ENCODE data around the gene CCDC71.

Gene CCDC71

GRCh38 chr3:49161808-49162530 lies 4.2 kb downstream of the CCDC71 start:
- H3K27me3 ChIP-seq (ENCODE audit: low read length), result no peaks in the 10 kb centered on the region
- no peak overlapping the region for H3K9ac ChIP-seq (ENCODE audit: low read length)
- no peak overlapping the region for H3K27ac ChIP-seq (ENCODE audit: low read depth, low read length)
- peaks cover 16% of the 10 kb centered on the region for H3K79me2 ChIP-seq (ENCODE audit: insufficient read depth, low read length)
- H3K36me3 ChIP-seq (ENCODE audit: low read length), result no peaks in the 10 kb centered on the region
- no peak overlapping the region for H3K4me3 ChIP-seq (ENCODE audit: insufficient read depth, low read length, poor library complexity, severe bottlenecking)
- no peaks in the 10 kb centered on the region for H4K20me1 ChIP-seq (ENCODE audit: low read depth, low read length)
- H3K9me3 ChIP-seq (ENCODE audit: insufficient read depth, low read length), result no peaks in the 10 kb centered on the region
- no peak overlapping the region for H3K4me2 ChIP-seq (ENCODE audit: low read depth, low read length, poor library complexity, severe bottlenecking)
- H2AFZ ChIP-seq (ENCODE audit: low read depth, low read length, severe bottlenecking), result no peak overlapping the region
- H3F3A ChIP-seq (ENCODE audit: insufficient read depth), result no peaks in the 10 kb centered on the region
- H3K9me2 ChIP-seq (replicated peaks; ENCODE audit: insufficient read depth, low read length), result no peaks in the 10 kb centered on the region
- no peak for TF ChIP-seq EZH2phosphoT487 (conservative IDR thresholded peaks at IDR 0.05; ENCODE audit: low read length)
- no peak for TF ChIP-seq CTCF (IDR thresholded peaks at IDR 0.05; ENCODE audit: insufficient read depth, low read length, poor library complexity, severe bottlenecking)

GRCh38 chr3:49161197-49161596 lies 4.9 kb downstream of the CCDC71 start:
- Histone ChIP-seq H3F3A (ENCODE audit: insufficient read depth) (no peaks in the 10 kb centered on the region), H3K79me2 (ENCODE audit: insufficient read depth, low read length) (peaks cover 16% of the 10 kb centered on the region), H2AFZ (ENCODE audit: low read depth, low read length, severe bottlenecking) (no peak overlapping the region), H3K27ac (ENCODE audit: low read depth, low read length) (no peak overlapping the region), H4K20me1 (ENCODE audit: low read depth, low read length) (no peaks in the 10 kb centered on the region), H3K9me3 (ENCODE audit: insufficient read depth, low read length) (no peaks in the 10 kb centered on the region), H3K27me3 (ENCODE audit: low read length) (no peaks in the 10 kb centered on the region), H3K4me2 (ENCODE audit: low read depth, low read length, poor library complexity, severe bottlenecking) (no peak overlapping the region), H3K9me2 (replicated peaks; ENCODE audit: insufficient read depth, low read length) (no peaks in the 10 kb centered on the region), H3K9ac (ENCODE audit: low read length) (no peak overlapping the region), H3K4me3 (ENCODE audit: insufficient read depth, low read length, poor library complexity, severe bottlenecking) (no peak overlapping the region), H3K36me3 (ENCODE audit: low read length) (no peaks in the 10 kb centered on the region)
- TF ChIP-seq CTCF (IDR thresholded peaks at IDR 0.05; ENCODE audit: insufficient read depth, low read length, poor library complexity, severe bottlenecking) (no peak), EZH2phosphoT487 (conservative IDR thresholded peaks at IDR 0.05; ENCODE audit: low read length) (no peak)

DNA sequence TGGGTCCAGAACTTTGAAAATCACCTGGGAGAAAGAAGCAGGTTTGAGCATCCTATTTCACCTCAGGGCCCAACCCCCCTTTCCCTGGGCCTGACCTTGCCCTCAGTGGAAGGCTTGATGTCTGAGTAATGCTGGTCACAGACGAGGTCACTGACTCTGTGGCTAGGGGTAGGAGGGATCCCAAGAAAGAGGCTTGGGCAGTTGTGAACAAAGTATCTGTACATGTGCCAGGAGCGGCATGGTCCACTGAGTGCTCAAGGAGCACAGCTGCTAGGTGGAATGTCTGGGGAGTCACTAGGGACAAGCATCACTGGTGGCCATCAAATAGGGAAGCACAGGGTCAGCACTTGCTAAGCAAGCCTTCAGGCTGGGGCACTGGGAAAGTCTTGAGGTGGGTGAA lies 7.3 kb downstream of the CCDC71 start:
- Histone ChIP-seq H4K20me1 (ENCODE audit: low read depth, low read length) (no peaks in the 10 kb centered on the region), H2AFZ (ENCODE audit: low read depth, low read length, severe bottlenecking) (no peak overlapping the region), H3F3A (ENCODE audit: insufficient read depth) (no peaks in the 10 kb centered on the region), H3K9me3 (ENCODE audit: insufficient read depth, low read length) (no peaks in the 10 kb centered on the region), H3K4me3 (ENCODE audit: insufficient read depth, low read length, poor library complexity, severe bottlenecking) (no peak overlapping the region), H3K9ac (ENCODE audit: low read length) (no peak overlapping the region), H3K4me2 (ENCODE audit: low read depth, low read length, poor library complexity, severe bottlenecking) (no peak overlapping the region), H3K27ac (ENCODE audit: low read depth, low read length) (no peak overlapping the region), H3K36me3 (ENCODE audit: low read length) (no peaks in the 10 kb centered on the region), H3K79me2 (ENCODE audit: insufficient read depth, low read length) (no peaks in the 10 kb centered on the region), H3K27me3 (ENCODE audit: low read length) (no peaks in the 10 kb centered on the region), H3K9me2 (replicated peaks; ENCODE audit: insufficient read depth, low read length) (no peaks in the 10 kb centered on the region)
- TF ChIP-seq EZH2phosphoT487 (conservative IDR thresholded peaks at IDR 0.05; ENCODE audit: low read length), result no peak
- no peak for TF ChIP-seq CTCF (IDR thresholded peaks at IDR 0.05; ENCODE audit: insufficient read depth, low read length, poor library complexity, severe bottlenecking)
